GM12875 (cell line): Measurements from ENCODE around the gene CBL.
"Not testable (repeated sequence)": the region's sequence is repeated elsewhere in the genome, so short reads cannot be mapped to it uniquely, and the experiment has no call there.

Experiments used
- H3K4me3 ChIP-seq: one replicate; pipeline ENCODE4 v1.5.1; 2011; ENCODE audit warnings: low read depth, low read length, control low read depth
- TF ChIP-seq, protein P1 (sequence below): IDR thresholded peaks from 2 replicates; pipeline ENCODE4 v1.5.1; 2011; ENCODE audit warnings: low read depth, mild to moderate bottlenecking, control low read depth, inconsistent platforms, low read length, moderate library complexity, borderline replicate concordance; ENCODE audit not compliant: insufficient read depth

CBL gene

DNA sequence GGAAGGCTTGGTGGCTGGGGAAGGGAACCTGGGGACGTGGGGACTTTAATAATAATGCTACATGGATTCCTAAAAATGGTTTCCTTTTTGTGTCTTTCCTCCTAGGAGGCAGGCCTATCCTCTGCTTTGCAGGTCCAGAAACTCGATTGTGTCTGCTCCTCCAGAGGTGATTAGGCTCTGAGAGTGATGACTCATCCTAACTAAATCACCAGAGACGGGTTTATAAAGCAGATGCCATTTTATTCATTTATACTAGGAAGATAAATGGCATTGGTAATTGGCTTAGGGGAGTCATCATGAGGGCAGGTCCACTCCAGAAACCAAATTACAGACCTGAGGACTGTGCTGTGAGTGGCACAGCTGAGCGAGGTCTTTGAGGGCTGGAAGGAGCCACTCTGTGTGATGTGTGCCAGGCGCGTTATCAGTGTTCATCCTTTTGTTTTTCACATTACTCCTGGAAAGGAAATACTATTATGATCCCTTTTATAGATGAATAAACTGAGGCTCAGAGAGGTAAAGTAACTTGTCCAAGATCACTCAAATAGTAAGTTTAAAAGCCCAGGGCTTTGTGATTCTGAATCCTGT lies 30.6 kb upstream of the CBL start:
- TF ChIP-seq, protein P1, sequence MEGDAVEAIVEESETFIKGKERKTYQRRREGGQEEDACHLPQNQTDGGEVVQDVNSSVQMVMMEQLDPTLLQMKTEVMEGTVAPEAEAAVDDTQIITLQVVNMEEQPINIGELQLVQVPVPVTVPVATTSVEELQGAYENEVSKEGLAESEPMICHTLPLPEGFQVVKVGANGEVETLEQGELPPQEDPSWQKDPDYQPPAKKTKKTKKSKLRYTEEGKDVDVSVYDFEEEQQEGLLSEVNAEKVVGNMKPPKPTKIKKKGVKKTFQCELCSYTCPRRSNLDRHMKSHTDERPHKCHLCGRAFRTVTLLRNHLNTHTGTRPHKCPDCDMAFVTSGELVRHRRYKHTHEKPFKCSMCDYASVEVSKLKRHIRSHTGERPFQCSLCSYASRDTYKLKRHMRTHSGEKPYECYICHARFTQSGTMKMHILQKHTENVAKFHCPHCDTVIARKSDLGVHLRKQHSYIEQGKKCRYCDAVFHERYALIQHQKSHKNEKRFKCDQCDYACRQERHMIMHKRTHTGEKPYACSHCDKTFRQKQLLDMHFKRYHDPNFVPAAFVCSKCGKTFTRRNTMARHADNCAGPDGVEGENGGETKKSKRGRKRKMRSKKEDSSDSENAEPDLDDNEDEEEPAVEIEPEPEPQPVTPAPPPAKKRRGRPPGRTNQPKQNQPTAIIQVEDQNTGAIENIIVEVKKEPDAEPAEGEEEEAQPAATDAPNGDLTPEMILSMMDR: no peak
- no peak overlapping the region for H3K4me3 ChIP-seq

DNA sequence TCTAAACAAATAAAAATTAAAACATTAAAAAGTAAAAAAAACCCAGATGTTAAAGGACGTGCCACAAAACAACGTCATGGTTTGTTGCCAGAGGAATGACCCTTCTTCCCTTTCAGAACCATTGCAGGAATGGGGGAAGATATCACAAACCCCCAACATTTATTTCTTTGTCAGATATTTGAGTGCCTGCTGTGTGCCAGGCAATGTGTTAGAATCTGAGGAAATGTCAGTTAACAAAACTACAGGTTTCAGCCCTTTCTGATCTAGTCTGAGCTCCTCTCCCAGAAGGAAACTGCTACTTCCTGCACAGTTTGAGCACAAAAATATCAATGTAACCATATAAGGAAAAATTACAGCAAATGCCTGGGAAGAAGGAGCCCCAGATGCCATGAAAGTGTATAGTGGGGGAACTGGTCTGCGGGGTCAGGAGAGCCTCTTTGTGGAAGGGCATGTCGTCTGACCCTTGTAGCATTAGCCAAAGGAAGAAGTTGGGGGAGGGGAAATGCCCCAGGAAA lies 27.9 kb upstream of the CBL start:
- TF ChIP-seq, protein P1: no peak
- no peak overlapping the region for H3K4me3 ChIP-seq

DNA sequence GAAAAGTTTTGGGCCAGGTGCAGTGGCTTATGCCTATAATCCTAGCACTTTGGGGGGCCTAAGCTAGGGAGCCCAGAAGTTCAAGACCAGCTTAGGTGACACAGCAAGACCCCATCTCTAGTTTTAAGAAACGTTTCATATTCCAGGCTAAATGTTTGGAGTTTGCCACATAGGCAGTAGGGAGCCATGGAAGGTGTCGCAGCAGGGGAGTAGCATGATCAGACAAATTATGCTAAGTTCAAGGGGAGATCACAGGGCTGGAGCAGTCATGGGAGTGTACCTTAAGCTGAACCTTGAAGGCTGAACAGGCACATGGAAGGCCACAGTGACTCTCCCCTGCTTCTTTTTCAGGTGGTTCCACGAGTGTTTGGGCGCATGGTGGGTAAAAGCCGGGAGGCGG lies 26.8 kb upstream of the CBL start:
- no peak overlapping the region for H3K4me3 ChIP-seq
- TF ChIP-seq, protein P1: no peak

DNA sequence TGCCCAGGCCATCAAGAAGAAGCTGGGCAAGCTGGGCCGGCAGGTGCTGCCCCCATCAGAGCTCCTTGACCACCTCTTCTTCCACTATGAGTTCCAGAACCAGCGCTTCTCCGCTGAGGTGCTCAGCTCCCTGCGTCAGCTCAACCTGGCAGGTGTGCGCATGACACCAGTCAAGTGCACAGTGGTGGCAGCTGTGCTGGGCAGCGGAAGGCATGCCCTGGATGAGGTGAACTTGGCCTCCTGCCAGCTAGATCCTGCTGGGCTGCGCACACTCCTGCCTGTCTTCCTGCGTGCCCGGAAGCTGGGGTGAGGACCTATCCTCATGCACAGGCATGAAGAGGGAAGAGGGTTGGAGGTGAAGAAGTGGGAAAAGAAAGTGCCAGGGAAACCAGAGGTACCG lies 26.2 kb upstream of the CBL start:
- no peak overlapping the region for H3K4me3 ChIP-seq
- TF ChIP-seq, protein P1: no peak

DNA sequence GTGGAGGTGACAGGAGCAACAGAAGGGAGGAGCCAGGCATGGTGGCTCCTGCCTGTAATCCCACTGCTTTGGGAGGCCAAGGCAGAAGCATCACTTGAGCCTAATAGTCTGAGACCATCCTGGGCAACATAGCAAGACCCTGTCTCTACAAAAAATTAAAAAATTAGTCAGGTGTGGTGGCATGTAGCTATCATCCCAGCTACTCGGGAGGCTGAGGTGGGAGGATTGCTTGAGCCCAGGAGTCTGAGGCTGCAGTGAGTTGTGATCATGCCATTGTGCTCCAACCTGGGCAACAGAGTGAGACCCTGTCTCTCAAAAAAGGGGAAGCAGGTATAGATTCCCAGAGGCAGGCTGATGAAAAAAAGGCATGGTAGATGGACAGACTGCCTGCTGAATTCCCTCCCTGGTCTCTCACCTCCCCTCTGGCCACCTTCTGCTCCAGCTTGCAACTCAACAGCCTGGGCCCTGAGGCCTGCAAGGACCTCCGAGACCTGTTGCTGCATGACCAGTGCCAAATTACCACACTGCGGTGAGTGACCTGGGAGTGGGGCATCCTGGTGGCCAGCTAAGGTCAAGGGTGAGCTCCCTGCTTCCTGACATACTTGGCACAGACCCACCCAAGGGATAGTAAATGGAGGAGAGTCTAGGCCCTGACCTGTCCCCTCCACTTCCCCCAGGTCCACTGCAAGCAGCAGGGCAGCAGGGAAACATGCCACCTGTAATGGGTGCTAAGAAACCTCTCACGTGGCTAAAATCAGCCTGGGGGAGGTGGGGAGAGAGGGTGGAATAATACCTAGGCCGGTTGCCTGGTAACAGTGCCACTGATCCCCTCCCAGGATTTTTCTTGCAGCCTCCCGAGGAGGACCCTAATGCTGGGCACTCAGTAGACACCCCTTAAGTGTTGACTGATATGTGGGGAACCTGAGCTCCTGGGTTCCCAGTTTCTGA lies 25.1 kb upstream of the CBL start:
- TF ChIP-seq, protein P1: no peak
- H3K4me3 ChIP-seq: no peak overlapping the region

DNA sequence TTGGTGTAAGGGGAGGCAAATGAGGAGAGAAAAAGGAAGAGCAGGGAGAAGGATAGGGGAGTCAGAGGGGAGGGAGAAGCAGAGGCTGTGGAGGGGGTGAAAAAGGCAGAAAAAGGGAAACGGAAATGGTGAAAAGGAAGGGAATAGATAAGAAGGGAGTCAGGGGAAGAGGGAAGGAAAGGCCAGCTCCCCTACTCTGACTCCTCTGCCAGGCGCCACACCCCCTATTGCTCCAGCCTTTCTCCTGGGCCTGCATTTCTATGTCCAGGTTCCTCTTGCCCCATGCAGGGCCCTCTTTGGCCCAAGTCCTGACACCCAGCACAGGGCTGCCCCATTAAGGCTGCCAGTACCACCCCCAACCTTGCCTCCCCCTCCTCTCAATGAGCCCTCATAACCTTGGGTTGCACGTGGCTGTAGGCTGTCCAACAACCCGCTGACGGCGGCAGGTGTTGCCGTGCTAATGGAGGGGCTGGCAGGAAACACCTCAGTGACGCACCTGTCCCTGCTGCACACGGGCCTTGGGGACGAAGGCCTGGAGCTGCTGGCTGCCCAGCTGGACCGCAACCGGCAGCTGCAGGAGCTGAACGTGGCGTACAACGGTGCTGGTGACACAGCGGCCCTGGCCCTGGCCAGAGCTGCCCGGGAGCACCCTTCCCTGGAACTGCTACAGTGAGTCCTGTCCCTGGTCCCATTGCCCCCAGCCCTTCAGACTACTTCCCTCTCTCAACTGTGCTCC lies 24.3 kb upstream of the CBL start:
- H3K4me3 ChIP-seq: no peak overlapping the region
- TF ChIP-seq, protein P1: no peak

DNA sequence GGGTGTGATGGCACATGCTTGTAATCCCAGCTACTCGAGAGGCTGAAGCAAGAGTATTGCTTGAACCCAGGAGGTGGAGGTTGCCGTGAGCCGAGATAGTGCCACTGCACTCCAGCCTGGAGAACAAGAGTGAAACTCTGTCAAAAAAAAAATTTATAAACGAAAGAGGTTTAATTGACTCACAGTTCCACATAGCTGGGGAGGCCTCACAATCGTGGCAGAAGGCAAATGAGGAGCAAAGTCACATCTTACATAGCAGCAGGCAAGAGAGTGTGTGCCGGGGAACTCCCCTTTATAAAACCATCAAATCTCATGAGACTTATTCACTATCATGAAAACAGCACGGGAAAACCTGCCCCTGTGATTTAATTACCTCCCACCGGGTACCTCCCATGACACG lies 21.7 kb upstream of the CBL start:
- H3K4me3 ChIP-seq: not testable (repeated sequence)
